ENCODE data around the gene COL21A1.
A peak's percentile ranks its signal among the peaks of the same experiment; 100 is the strongest.

COL21A1 gene

GRCh38 chr6:56246881-56247653, at the start of gene COL21A1:
TSS of gene COL21A1 (minus strand) at chr6:56247580. CDS start at chr6:56182618, 64,962 bp downstream.
- H3K27ac ChIP-seq (ENCODE audit: extremely low read depth, low read depth, low read length): peak within 1 kb of the TSS; percentile 44; the same call in 1 of the 2 replicates
- H3K9me3 ChIP-seq (ENCODE audit: control insufficient read depth, insufficient read depth, low read depth, low read length): no peaks in the 10 kb centered on the region
- peak within 1 kb of the TSS; percentile 48 for H3K4me3 ChIP-seq (ENCODE audit: low read depth, low read length)
- ChIA-PET CTCF (interaction anchor here (0.7 to 0.9 kb wide), 4 partner anchors 9 to 28 kb away, joined by 3 to 4 read pairs (median 3); no protein-coding TSS in a partner anchor), POLR2A (interaction anchor here (1.0 kb wide), 2 partner anchors 12 to 199 kb away, joined by 3 read pairs; no protein-coding TSS in a partner anchor)
- no peaks in the 10 kb centered on the region for H3K36me3 ChIP-seq (ENCODE audit: control insufficient read depth in 2 of 2, insufficient read depth in 1 of 2, low read length in 2 of 2)
- peaks cover 17% of the 10 kb centered on the region for H3K4me1 ChIP-seq (ENCODE audit: control insufficient read depth, insufficient read depth, low read length)
- TF ChIP-seq ZNF138 (tag by site-specific recombination; IDR thresholded peaks at IDR 0.05; ENCODE audit: borderline replicate concordance) (no peak), ZNF704 (tag by site-specific recombination; IDR thresholded peaks at IDR 0.05) (no peak), ZNF335 (tag by site-specific recombination; conservative IDR thresholded peaks at IDR 0.05) (peak; percentile 87), ZNF175 (tag by site-specific recombination; IDR thresholded peaks at IDR 0.05) (no peak), ZNF184 (tag by site-specific recombination; IDR thresholded peaks at IDR 0.05) (no peak), ZNF623 (tag by site-specific recombination; IDR thresholded peaks at IDR 0.05) (no peak), ZBTB26 (tag by site-specific recombination; optimal IDR thresholded peaks at IDR 0.05) (peak; percentile 20), IKZF3 (tag by site-specific recombination; IDR thresholded peaks at IDR 0.05) (no peak), ZNF48 (tag by site-specific recombination; IDR thresholded peaks at IDR 0.05) (no peak), ZNF777 (tag by site-specific recombination; IDR thresholded peaks at IDR 0.05; ENCODE audit: borderline replicate concordance) (peak; percentile 52), ZNF423 (tag by site-specific recombination; IDR thresholded peaks at IDR 0.05) (no peak), ZNF830 (tag by site-specific recombination; IDR thresholded peaks at IDR 0.05; ENCODE audit: low read depth) (no peak), ZFP41 (tag by site-specific recombination; IDR thresholded peaks at IDR 0.05; ENCODE audit: borderline replicate concordance) (no peak), ZNF132 (tag by site-specific recombination; IDR thresholded peaks at IDR 0.05; ENCODE audit: borderline replicate concordance) (no peak), ZNF639 (tag by site-specific recombination; IDR thresholded peaks at IDR 0.05) (no peak), OSR2 (tag by site-specific recombination; IDR thresholded peaks at IDR 0.05) (no peak), ZNF221 (tag by site-specific recombination; IDR thresholded peaks at IDR 0.05; ENCODE audit: borderline replicate concordance) (no peak), ZBTB48 (tag by site-specific recombination; IDR thresholded peaks at IDR 0.05) (no peak), ZNF530 (tag by site-specific recombination; IDR thresholded peaks at IDR 0.05; ENCODE audit: low read depth) (no peak), CTCF (tag by site-specific recombination; IDR thresholded peaks at IDR 0.05) (peak; percentile 78), SCRT2 (tag by site-specific recombination; IDR thresholded peaks at IDR 0.05) (no peak), YY2 (tag by site-specific recombination; IDR thresholded peaks at IDR 0.05) (no peak), ATF2 (tag by site-specific recombination; IDR thresholded peaks at IDR 0.05; ENCODE audit: low read depth) (no peak), ZFHX2 (tag by site-specific recombination; conservative IDR thresholded peaks at IDR 0.05) (0 out of 2 replicates have a peak, but pooled peaks have one; percentile 35), ZNF571 (tag by site-specific recombination; IDR thresholded peaks at IDR 0.05) (no peak), PRDM10 (tag by site-specific recombination; IDR thresholded peaks at IDR 0.05) (peak; percentile 85), ZBTB1 (tag by site-specific recombination; IDR thresholded peaks at IDR 0.05) (no peak)

Measured in HEK293 (cell line).